SK-N-SH (cell line): ENCODE results near the gene TNFRSF19.

Source experiments
- GABPA ChIP-seq: IDR thresholded peaks from 2 replicates; pipeline ENCODE4 v1.4.0; 2012; ENCODE audit warnings: low read depth, mild to moderate bottlenecking
- JUND ChIP-seq: IDR thresholded peaks from 2 replicates; pipeline ENCODE4 v1.4.0; 2012
- MAX ChIP-seq: IDR thresholded peaks from 2 replicates; pipeline ENCODE4 v1.4.0; 2012; ENCODE audit warnings: low read depth
- MEF2A ChIP-seq: IDR thresholded peaks from 2 replicates; pipeline ENCODE4 v1.4.0; 2012; ENCODE audit warnings: low read depth, borderline replicate concordance
- NFIC ChIP-seq: IDR thresholded peaks from 2 replicates; pipeline ENCODE4 v1.4.0; 2012; ENCODE audit warnings: borderline replicate concordance
- NRF1 ChIP-seq: IDR thresholded peaks from 2 replicates; pipeline ENCODE4 v1.6.1; 2012; ENCODE audit warnings: low read depth, mild to moderate bottlenecking, low read length
- RXRA ChIP-seq: IDR thresholded peaks from 2 replicates; pipeline ENCODE4 v1.4.0; 2012; ENCODE audit warnings: low read depth, mild to moderate bottlenecking, borderline replicate concordance
- SIN3A ChIP-seq: IDR thresholded peaks from 2 replicates; pipeline ENCODE4 v1.6.1; 2012; ENCODE audit warnings: low read depth, mild to moderate bottlenecking, low read length, moderate library complexity, borderline replicate concordance
- SMC3 ChIP-seq: IDR thresholded peaks from 2 replicates; pipeline ENCODE4 v1.6.1; 2012; ENCODE audit warnings: low read depth, low read length, improper control_type of control experiment
- TAF1 ChIP-seq: IDR thresholded peaks from 2 replicates; pipeline ENCODE4 v1.6.1; 2012; ENCODE audit warnings: low read depth, mild to moderate bottlenecking, low read length, moderate library complexity, borderline replicate concordance
- YY1 ChIP-seq: IDR thresholded peaks from 2 replicates; pipeline ENCODE4 v1.4.0; 2012; ENCODE audit warnings: low read depth, mild to moderate bottlenecking
- TF ChIP-seq, protein P1 (sequence below): fragments of 200-600 bp; sonication (generic); IDR thresholded peaks from 2 replicates; pipeline ENCODE4 v1.6.1; 2017; ENCODE audit warnings: antibody characterized with exemption, mild to moderate bottlenecking, moderate library complexity
- TF ChIP-seq, protein P2 (sequence below): IDR thresholded peaks from 2 replicates; pipeline ENCODE4 v1.6.1; 2012; ENCODE audit warnings: mild to moderate bottlenecking, low read depth, low read length, moderate library complexity
- TF ChIP-seq, protein P3 (sequence below): IDR thresholded peaks from 2 replicates; pipeline ENCODE4; 2012

GRCh38 chr13:23630349-23631093 lies 60.3 kb downstream of the TNFRSF19 start:
- TF ChIP-seq, protein P1, sequence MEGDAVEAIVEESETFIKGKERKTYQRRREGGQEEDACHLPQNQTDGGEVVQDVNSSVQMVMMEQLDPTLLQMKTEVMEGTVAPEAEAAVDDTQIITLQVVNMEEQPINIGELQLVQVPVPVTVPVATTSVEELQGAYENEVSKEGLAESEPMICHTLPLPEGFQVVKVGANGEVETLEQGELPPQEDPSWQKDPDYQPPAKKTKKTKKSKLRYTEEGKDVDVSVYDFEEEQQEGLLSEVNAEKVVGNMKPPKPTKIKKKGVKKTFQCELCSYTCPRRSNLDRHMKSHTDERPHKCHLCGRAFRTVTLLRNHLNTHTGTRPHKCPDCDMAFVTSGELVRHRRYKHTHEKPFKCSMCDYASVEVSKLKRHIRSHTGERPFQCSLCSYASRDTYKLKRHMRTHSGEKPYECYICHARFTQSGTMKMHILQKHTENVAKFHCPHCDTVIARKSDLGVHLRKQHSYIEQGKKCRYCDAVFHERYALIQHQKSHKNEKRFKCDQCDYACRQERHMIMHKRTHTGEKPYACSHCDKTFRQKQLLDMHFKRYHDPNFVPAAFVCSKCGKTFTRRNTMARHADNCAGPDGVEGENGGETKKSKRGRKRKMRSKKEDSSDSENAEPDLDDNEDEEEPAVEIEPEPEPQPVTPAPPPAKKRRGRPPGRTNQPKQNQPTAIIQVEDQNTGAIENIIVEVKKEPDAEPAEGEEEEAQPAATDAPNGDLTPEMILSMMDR = no peak
- TF ChIP-seq TAF1 = no peak
- no peak for TF ChIP-seq JUND
- no peak for TF ChIP-seq SMC3
- no peak for TF ChIP-seq MAX
- no peak for TF ChIP-seq SIN3A
- TF ChIP-seq, protein P2, sequence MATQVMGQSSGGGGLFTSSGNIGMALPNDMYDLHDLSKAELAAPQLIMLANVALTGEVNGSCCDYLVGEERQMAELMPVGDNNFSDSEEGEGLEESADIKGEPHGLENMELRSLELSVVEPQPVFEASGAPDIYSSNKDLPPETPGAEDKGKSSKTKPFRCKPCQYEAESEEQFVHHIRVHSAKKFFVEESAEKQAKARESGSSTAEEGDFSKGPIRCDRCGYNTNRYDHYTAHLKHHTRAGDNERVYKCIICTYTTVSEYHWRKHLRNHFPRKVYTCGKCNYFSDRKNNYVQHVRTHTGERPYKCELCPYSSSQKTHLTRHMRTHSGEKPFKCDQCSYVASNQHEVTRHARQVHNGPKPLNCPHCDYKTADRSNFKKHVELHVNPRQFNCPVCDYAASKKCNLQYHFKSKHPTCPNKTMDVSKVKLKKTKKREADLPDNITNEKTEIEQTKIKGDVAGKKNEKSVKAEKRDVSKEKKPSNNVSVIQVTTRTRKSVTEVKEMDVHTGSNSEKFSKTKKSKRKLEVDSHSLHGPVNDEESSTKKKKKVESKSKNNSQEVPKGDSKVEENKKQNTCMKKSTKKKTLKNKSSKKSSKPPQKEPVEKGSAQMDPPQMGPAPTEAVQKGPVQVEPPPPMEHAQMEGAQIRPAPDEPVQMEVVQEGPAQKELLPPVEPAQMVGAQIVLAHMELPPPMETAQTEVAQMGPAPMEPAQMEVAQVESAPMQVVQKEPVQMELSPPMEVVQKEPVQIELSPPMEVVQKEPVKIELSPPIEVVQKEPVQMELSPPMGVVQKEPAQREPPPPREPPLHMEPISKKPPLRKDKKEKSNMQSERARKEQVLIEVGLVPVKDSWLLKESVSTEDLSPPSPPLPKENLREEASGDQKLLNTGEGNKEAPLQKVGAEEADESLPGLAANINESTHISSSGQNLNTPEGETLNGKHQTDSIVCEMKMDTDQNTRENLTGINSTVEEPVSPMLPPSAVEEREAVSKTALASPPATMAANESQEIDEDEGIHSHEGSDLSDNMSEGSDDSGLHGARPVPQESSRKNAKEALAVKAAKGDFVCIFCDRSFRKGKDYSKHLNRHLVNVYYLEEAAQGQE = no peak
- TF ChIP-seq, protein P3, sequence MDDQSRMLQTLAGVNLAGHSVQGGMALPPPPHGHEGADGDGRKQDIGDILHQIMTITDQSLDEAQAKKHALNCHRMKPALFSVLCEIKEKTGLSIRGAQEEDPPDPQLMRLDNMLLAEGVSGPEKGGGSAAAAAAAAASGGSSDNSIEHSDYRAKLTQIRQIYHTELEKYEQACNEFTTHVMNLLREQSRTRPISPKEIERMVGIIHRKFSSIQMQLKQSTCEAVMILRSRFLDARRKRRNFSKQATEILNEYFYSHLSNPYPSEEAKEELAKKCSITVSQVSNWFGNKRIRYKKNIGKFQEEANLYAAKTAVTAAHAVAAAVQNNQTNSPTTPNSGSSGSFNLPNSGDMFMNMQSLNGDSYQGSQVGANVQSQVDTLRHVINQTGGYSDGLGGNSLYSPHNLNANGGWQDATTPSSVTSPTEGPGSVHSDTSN = no peak
- no peak for TF ChIP-seq GABPA
- TF ChIP-seq NFIC = no peak
- TF ChIP-seq RXRA = no peak
- no peak for TF ChIP-seq NRF1
- TF ChIP-seq MEF2A = no peak
- TF ChIP-seq YY1 = no peak
